Measurements from ENCODE around the gene CENATAC.

Gene CENATAC, protein sequence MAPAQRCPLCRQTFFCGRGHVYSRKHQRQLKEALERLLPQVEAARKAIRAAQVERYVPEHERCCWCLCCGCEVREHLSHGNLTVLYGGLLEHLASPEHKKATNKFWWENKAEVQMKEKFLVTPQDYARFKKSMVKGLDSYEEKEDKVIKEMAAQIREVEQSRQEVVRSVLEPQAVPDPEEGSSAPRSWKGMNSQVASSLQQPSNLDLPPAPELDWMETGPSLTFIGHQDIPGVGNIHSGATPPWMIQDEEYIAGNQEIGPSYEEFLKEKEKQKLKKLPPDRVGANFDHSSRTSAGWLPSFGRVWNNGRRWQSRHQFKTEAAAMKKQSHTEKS

DNA sequence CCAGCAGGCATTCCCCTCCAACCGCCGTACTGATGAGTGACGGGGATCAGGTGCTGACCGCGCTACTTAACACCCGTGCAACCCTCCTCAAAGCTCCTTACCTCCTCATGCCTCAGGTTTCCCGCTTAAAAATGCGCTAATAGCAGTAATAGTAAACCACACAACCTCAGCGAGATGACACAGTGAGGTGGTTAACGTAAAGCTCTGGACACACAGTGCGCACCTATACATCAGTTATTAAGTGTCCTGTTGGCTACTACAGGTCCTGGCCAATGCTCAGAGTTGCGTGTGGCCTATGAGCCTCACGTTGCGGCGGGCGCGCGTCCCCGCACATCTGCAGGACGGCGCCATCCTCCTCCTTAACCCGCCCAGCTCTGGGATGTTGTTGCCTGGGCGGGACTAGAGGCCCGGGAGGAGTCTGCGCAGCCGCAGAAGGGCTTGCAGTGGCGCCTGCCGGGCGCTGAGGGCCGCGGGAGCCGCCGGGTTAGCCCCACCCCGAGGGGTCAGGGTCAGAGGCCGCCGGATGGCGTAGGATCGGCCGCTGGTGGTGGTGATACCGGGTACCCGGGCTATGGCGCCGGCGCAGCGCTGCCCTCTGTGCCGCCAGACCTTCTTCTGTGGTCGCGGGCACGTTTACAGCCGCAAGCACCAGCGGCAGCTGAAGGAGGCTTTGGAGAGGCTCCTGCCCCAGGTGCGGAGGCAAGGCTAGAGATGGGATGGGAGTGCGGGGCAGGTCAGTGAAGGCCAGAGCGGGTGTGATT lies at the start of gene CENATAC:
Gene CENATAC (plus strand): TSS at position 512 of the 761 bp plus-strand sequence. CDS start 60 bp downstream, at position 572.
- TF ChIP-seq GATA3 (IDR thresholded peaks at IDR 0.05; ENCODE audit: low read depth, low read length) (no peak), GATA2 (IDR thresholded peaks at IDR 0.05; ENCODE audit: low read depth, low read length) (no peak)

DNA sequence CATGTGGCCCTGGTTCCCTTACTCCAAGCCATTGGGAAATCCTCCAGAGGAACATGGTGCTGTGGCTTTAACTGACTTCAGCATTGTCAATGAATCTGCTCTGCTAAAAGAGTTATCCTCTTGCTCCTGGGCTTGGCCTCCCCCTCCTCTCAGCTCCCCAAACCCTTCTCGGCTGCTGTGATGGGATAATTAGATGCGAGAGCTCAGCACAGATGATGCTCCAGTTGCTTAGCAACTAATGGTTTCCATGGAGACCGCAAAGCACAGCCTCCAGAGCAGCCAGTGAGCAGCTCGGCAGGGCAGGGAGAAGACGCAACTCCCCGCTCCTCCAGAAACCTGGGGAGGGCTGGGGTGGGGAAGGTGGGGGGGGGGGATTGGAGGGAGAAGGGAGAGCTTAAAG lies 44.7 kb upstream of the CENATAC start:
- no peak for TF ChIP-seq GATA3 (IDR thresholded peaks at IDR 0.05; ENCODE audit: low read depth, low read length)
- TF ChIP-seq GATA2 (IDR thresholded peaks at IDR 0.05; ENCODE audit: low read depth, low read length), result peak; percentile 14; the same call in 1 of the 2 replicates

DNA sequence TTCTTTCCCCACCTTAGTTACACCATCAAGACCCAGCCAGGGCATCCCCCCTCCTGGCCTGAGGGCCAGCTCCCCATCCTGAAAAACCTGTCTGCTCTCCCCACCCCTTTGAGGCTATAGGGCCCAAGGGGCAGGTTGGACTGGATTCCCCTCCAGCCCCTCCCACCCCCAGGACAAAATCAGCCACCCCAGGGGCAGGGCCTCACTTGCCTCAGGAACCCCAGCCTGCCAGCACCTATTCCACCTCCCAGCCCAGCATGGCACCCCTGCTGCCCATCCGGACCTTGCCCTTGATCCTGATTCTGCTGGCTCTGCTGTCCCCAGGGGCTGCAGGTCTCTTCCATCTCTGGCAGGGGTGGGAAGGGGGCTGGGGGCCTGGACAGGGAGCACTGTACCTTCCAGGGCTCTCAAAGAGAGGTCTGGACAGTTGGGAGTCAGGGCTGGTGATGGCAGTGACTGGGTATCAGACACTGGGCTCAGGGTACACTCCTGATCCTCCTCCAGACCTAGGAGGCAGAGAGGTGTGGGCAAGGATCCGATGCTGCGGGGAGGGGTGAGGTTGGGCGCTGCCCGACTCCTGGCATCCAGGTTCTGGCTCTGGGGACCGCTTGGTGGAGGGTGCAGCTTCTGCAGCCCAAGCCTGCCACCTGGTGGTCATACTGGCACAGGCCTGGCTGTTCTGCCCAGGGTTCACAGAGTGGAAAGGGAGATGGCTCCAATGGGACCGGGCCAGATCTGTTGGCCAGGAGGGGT lies 41.7 kb upstream of the CENATAC start, which contains the start of gene UPK2:
Gene UPK2 (plus strand): TSS at position 205 of the 753 bp plus-strand sequence. CDS start 53 bp downstream, at position 258.
- no peak for TF ChIP-seq GATA2 (IDR thresholded peaks at IDR 0.05; ENCODE audit: low read depth, low read length)
- no peak for TF ChIP-seq GATA3 (IDR thresholded peaks at IDR 0.05; ENCODE audit: low read depth, low read length)

DNA sequence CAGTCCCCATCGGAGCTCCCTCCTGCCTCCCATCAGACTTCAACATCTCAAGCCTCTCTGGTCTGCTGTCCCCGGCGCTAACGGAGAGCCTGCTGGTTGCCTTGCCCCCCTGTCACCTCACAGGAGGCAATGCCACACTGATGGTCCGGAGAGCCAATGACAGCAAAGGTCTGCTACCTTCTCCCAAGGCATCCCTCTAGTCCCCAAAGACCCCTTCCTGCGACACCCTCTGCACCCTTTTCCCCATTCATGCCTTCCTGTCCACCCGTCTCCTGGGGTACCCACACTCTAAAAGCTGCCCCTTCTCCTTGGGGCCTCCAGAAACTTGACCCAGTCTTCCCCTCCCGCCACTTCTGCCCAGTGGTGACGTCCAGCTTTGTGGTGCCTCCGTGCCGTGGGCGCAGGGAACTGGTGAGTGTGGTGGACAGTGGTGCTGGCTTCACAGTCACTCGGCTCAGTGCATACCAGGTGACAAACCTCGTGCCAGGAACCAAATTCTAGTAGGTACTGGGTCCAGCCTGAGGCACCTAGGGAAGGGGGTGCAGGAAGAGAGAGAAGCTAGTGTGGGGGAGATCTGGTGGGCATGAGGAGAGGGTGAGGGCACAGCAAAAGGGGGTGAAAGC lies 41.0 kb upstream of the CENATAC start:
- TF ChIP-seq GATA3 (IDR thresholded peaks at IDR 0.05; ENCODE audit: low read depth, low read length) (no peak), GATA2 (IDR thresholded peaks at IDR 0.05; ENCODE audit: low read depth, low read length) (no peak)

DNA sequence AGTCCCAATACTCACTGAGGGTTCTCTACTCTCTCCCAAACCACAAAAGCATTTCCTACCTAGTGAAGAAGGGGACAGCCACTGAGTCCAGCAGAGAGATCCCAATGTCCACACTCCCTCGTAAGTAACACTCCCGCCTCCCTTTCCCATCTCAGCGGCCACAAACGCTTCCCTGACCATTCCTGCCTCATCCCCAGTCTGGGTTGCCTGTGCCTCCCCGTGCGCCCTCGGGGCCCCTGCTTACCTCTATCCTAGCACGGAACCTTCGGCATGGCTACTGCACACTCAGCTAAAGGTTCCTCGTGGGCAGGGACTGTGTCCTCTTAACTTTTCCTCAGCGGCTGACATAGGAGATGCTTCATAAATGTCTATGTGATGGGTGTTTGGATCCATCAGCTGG lies 40.4 kb upstream of the CENATAC start:
- TF ChIP-seq GATA2 (IDR thresholded peaks at IDR 0.05; ENCODE audit: low read depth, low read length) (no peak), GATA3 (IDR thresholded peaks at IDR 0.05; ENCODE audit: low read depth, low read length) (no peak)

DNA sequence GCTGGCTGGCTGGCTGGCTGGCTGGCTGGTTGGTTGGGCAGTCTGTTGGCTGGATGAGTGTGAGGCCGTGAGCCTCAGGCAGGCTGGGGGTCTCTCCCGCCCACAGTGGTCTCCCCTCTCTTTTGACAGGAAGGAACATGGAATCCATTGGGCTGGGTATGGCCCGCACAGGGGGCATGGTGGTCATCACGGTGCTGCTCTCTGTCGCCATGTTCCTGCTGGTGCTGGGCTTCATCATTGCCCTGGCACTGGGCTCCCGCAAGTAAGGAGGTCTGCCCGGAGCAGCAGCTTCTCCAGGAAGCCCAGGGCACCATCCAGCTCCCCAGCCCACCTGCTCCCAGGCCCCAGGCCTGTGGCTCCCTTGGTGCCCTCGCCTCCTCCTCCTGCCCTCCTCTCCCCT lies 40.0 kb upstream of the CENATAC start:
- TF ChIP-seq GATA3 (IDR thresholded peaks at IDR 0.05; ENCODE audit: low read depth, low read length) (no peak), GATA2 (IDR thresholded peaks at IDR 0.05; ENCODE audit: low read depth, low read length) (no peak)

DNA sequence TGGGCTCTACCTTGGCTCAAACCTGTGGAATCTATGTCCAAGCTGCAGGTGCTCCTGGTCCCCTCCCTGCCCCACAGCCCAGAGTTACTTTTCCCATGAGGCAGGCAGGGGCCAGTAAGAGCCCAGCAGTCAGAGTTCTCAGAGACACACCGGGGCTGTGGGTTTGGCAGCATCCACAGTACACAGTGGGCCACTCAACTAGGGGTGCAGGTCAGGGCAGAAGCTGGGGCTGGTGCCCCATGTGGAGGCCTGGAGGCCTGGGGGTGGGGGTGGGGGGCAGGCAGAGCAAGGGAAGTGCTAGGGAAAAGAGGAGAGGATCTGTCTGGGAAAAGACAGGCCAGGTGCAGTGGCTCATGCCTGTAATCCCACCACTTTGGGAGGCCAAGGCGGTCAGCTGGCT lies 39.4 kb upstream of the CENATAC start:
- TF ChIP-seq GATA3 (IDR thresholded peaks at IDR 0.05; ENCODE audit: low read depth, low read length), result no peak
- no peak for TF ChIP-seq GATA2 (IDR thresholded peaks at IDR 0.05; ENCODE audit: low read depth, low read length)

DNA sequence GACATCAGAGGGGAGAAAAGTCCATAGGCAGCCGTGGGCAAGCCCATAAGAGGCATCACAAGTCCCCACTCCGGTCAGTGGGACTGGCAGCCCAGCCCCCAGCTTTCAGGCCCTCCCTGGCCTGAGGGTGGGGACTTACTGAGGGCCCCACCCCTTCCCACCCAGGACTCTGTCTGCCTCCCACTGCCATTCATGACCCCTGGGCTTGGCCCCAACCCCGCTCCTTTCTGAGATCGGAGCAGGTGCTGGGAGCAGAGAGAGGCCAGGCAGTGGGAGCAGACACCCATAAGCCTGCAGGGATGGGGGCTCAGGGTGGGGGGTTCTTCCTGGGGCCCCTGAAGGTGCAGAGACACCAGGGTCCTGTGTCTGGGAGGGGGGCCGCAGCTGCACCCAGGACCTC lies 36.7 kb upstream of the CENATAC start:
- TF ChIP-seq GATA3 (IDR thresholded peaks at IDR 0.05; ENCODE audit: low read depth, low read length) (no peak), GATA2 (IDR thresholded peaks at IDR 0.05; ENCODE audit: low read depth, low read length) (no peak)

DNA sequence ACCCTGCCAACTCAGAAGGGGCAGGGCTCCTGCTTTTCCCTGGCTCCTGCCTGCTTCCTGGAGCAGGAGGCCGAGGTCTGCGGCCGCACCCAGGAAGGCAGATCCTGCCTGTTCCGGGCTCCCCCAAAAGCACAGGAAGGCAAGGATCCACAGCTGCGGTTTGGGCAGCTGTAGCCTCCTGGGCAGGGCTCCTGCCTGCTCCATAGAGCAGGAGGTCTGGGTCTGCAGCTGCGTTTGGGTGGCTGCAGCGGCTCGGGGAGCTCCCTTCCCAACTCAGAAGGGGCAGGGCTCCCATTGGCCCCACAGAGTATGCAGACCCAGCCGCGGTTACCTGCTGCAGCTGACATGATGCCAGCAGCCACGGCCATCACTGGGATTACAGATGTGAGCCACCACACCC lies 36.3 kb upstream of the CENATAC start:
- TF ChIP-seq GATA2 (IDR thresholded peaks at IDR 0.05; ENCODE audit: low read depth, low read length) (no peak), GATA3 (IDR thresholded peaks at IDR 0.05; ENCODE audit: low read depth, low read length) (no peak)

DNA sequence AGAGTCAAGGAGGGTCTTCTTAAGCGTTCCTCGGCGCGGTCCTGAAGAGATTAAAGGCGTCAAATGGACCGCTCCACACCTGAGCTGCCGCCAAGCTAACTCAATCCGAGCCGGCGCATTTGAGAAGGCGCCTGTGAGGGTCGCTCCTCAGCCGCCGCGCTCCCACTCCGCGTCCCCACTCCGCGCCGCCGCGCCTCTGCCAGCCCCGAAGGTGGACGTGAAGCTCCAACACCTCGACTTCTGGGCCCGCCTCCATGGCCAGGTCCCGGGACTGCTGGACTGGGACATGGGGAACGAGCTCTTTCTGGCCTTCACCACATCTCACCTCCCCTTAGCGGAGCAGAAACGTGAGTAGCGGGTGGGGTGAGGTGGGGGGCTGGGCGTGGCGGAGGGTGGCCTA lies 26.3 kb upstream of the CENATAC start, which contains the start of gene FOXR1:
Gene FOXR1 (plus strand): TSS at position 116 of the 400 bp plus-strand sequence. CDS start 171 bp downstream, at position 287.
- TF ChIP-seq GATA2 (IDR thresholded peaks at IDR 0.05; ENCODE audit: low read depth, low read length) (no peak), GATA3 (IDR thresholded peaks at IDR 0.05; ENCODE audit: low read depth, low read length) (no peak)

DNA sequence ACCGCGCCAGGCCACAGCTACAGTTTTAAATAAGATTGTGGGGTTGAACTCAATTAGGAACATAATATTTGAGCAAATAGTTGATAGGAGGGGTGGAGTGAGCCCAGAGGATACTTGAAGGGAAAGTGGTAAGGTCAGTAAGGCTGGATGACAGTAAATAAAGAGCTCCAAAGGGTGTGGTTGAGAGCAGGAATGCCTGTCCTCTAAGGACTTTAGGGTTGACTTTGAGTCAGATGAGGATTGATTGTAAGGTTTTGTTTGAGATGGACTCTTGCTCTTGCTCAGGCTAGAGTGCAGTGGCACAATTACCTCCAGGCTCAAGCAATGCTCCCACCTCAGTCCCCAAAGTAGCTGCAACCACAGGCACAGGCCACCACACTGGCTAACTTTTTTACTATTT lies 24.0 kb upstream of the CENATAC start:
- TF ChIP-seq GATA3 (IDR thresholded peaks at IDR 0.05; ENCODE audit: low read depth, low read length) (no peak), GATA2 (IDR thresholded peaks at IDR 0.05; ENCODE audit: low read depth, low read length) (no peak)

DNA sequence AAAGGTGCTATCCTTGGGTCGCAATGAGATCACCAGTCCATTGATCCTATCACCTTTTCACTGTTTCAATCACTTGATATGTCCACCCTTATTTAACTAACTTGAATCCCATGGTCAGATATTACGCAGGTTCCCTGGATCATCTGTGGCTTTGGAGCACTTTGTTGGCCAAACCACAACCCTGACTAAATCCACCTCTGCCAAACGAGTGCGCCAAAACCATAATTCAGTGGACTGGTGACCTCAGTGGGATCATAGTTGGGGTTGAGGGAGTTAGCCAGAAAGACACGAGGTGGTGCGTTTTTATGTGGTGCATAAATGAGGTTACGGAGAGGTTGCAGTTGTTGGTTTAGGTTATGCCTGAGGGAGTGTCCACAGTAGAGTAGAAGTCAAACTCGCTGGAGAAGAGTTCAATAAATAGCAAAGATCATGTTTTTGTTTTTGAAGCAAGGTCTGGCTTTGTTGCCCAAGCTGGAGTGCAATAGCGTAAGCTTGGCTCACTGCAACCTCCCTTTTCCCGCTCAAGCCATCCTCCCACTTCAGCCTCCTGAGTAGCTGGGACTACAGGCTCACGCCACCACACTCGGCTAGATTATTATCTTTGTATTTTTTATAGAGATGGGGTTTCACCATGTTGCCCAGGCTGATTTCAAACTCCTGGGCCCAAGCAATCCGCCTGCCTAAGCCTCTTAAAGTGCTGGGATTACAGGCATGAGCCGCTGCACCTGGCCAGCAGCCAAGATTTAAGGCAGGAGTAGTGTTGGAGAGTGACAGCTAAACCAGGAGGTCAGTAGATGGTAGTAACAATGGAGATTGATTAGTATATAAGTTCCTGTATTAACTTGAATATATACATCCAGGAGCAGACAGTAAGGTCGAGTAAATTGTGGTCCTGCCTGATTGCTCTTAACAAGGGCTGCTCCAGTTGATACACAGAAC lies 21.9 kb upstream of the CENATAC start:
- TF ChIP-seq GATA3 (IDR thresholded peaks at IDR 0.05; ENCODE audit: low read depth, low read length) (no peak), GATA2 (IDR thresholded peaks at IDR 0.05; ENCODE audit: low read depth, low read length) (no peak)

DNA sequence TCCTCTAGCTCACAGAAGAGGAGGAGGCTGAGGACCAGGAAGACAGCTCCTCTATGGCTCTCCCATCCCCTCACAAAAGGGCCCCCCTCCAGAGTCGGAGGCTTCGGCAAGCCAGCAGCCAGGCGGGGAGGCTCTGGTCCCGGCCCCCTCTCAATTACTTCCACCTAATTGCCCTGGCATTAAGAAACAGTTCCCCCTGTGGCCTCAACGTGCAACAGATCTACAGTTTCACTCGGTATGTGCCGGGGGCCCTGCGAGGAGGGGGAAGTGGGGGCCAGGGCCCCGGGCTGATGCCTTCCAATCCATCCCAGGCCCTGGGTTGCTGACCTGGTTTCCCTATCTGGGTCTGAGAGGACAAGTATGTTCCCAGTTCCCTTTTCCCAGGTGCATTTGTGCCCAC lies 18.5 kb upstream of the CENATAC start:
- TF ChIP-seq GATA3 (IDR thresholded peaks at IDR 0.05; ENCODE audit: low read depth, low read length), result no peak
- no peak for TF ChIP-seq GATA2 (IDR thresholded peaks at IDR 0.05; ENCODE audit: low read depth, low read length)

Measured in SH-SY5Y (cell line).